PFSK-1 (cell line): ENCODE measurements around the gene STX11.

Experiments used
- FOXP2 ChIP-seq: optimal IDR thresholded peaks from 2 replicates; pipeline ENCODE3; 2011; ENCODE audit warnings: borderline replicate concordance, control low read depth, inconsistent platforms; ENCODE audit not compliant: insufficient read depth; ENCODE audit errors: extremely low read length, extremely low read depth
- POLR2AphosphoS5 ChIP-seq: IDR thresholded peaks from 2 replicates; pipeline ENCODE4 v1.6.1; 2012; ENCODE audit warnings: low read depth, mild to moderate bottlenecking, control low read depth, low read length, moderate library complexity
- SIN3A ChIP-seq: IDR thresholded peaks from 2 replicates; pipeline ENCODE4 v1.6.1; 2012; ENCODE audit warnings: mild to moderate bottlenecking, low read length, moderate library complexity, borderline replicate concordance; ENCODE audit not compliant: insufficient read depth
- TAF1 ChIP-seq: IDR thresholded peaks from 2 replicates; pipeline ENCODE4 v1.6.1; 2012; ENCODE audit warnings: low read length, control low read depth, borderline replicate concordance; ENCODE audit not compliant: insufficient read depth
- TF ChIP-seq, protein P1 (sequence below), 2 experiments: IDR thresholded peaks; 2 replicates each; pipeline versions ENCODE4 v1.6.1 to v1.8.0; 2011 to 2012; ENCODE audit warnings: low read depth in 2 of 2, low read length in 2 of 2, control low read depth in 1 of 2, inconsistent platforms in 1 of 2, mild to moderate bottlenecking in 1 of 2, moderate library complexity in 1 of 2; ENCODE audit not compliant: insufficient read depth in 1 of 2

STX11 gene

DNA sequence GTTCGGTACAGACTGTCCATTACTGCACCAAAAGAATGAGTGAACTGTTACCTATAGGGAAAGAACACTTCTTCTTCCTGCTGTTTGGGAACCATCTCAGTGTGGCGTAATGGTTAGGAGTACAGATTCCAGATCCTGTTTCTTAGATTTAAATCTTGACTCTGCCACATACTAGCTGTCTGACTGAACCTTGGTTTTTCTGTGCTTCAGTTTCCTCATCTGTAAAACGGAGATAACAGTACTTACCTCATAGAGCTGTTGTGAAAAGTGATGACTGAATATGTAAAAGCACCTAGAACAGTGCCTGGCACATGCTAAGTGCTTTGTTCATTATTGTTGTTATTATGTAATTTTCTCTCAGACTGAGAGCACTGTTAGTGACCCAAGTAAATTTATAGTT lies 39.8 kb downstream of the STX11 start:
- TF ChIP-seq, protein P1, sequence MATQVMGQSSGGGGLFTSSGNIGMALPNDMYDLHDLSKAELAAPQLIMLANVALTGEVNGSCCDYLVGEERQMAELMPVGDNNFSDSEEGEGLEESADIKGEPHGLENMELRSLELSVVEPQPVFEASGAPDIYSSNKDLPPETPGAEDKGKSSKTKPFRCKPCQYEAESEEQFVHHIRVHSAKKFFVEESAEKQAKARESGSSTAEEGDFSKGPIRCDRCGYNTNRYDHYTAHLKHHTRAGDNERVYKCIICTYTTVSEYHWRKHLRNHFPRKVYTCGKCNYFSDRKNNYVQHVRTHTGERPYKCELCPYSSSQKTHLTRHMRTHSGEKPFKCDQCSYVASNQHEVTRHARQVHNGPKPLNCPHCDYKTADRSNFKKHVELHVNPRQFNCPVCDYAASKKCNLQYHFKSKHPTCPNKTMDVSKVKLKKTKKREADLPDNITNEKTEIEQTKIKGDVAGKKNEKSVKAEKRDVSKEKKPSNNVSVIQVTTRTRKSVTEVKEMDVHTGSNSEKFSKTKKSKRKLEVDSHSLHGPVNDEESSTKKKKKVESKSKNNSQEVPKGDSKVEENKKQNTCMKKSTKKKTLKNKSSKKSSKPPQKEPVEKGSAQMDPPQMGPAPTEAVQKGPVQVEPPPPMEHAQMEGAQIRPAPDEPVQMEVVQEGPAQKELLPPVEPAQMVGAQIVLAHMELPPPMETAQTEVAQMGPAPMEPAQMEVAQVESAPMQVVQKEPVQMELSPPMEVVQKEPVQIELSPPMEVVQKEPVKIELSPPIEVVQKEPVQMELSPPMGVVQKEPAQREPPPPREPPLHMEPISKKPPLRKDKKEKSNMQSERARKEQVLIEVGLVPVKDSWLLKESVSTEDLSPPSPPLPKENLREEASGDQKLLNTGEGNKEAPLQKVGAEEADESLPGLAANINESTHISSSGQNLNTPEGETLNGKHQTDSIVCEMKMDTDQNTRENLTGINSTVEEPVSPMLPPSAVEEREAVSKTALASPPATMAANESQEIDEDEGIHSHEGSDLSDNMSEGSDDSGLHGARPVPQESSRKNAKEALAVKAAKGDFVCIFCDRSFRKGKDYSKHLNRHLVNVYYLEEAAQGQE (IDR thresholded peaks at IDR 0.05; ENCODE audit: insufficient read depth in 1 of 2, low read depth in 2 of 2, low read length in 2 of 2): no peak
- TF ChIP-seq SIN3A (no peak), POLR2AphosphoS5 (no peak), TAF1 (no peak)

GRCh38 chr6:144190593-144190992 lies 40.3 kb downstream of the STX11 start:
- TF ChIP-seq POLR2AphosphoS5 (no peak), SIN3A (no peak), TAF1 (no peak), FOXP2 (no peak)
- TF ChIP-seq, protein P1 (IDR thresholded peaks at IDR 0.05; ENCODE audit: insufficient read depth in 1 of 2, low read depth in 2 of 2, low read length in 2 of 2): no peak

DNA sequence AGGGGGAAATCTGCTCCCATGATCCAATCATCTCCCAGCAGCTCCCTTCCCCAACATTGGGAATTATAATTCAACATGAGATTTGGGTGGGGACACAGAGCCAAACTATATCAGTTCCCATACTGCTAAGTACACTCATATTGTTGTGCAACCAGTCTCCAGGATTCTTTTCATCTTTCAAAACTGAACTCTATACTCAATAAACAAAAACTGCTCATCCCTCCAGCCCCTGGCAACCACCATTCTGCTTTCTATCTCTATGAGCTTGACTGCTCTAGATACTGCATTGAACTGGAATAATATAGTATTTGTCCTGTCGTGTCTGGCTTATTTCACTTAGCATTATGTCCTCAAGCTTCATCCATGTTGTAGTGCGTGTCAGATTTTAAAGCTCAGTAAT lies 42.9 kb downstream of the STX11 start:
- TF ChIP-seq FOXP2 (no peak), SIN3A (no peak), POLR2AphosphoS5 (no peak), TAF1 (no peak)
- TF ChIP-seq, protein P1 (IDR thresholded peaks at IDR 0.05; ENCODE audit: insufficient read depth in 1 of 2, low read depth in 2 of 2, low read length in 2 of 2): no peak

- TF ChIP-seq FOXP2 (no peak), POLR2AphosphoS5 (no peak), TAF1 (no peak), SIN3A (no peak)
- TF ChIP-seq, protein P1 (IDR thresholded peaks at IDR 0.05; ENCODE audit: insufficient read depth in 1 of 2, low read depth in 2 of 2, low read length in 2 of 2): no peak
These were observed 44.0 kb downstream of the STX11 start for GRCh38 chr6:144194293-144194810.

DNA sequence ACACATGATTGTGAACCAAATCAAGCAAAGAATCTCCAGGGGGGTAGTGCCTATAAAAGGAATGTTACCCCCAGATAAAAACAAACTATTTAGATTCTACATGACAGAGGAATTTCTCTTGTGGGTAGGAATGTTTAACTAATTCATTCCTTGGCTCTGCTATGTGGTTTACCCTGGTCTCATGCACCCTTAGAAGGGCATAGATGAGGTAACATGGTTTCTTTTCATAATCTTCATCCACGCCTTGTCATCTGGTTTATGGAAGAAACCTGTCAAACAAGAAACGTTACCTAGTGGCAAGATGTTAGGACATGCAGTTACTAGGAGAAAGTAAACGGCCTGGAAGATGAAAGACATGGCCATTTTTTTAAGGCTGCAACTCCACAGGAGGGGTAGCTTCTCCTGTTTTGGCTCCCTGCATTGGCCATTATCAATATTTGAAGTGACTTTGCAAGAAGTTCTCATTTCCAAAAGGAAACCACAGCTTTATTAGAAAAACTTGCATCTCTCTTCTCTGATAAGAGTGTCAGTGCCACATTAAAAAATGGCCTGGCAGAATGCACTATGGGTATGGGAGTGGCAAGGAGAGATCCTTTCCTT lies 45.5 kb downstream of the STX11 start:
- TF ChIP-seq, protein P1 (IDR thresholded peaks at IDR 0.05; ENCODE audit: insufficient read depth in 1 of 2, low read depth in 2 of 2, low read length in 2 of 2): no peak
- TF ChIP-seq TAF1: no peak
- TF ChIP-seq FOXP2: no peak
- TF ChIP-seq SIN3A: no peak
- no peak for TF ChIP-seq POLR2AphosphoS5
